ENCODE measurements around the gene IL1R1. TPM values are rescaled to one million over a fixed set of nuclear protein-coding genes. Genes with fewer than 3 reads are reported as not detected.

IL1R1 gene
- total and polyA plus RNA-seq, 10 of the 15 experiments (the other 5 are each of a cell fraction or from before 2014, with no cell fraction given) = 0.17 to 13.2 (median 0.53) TPM

DNA sequence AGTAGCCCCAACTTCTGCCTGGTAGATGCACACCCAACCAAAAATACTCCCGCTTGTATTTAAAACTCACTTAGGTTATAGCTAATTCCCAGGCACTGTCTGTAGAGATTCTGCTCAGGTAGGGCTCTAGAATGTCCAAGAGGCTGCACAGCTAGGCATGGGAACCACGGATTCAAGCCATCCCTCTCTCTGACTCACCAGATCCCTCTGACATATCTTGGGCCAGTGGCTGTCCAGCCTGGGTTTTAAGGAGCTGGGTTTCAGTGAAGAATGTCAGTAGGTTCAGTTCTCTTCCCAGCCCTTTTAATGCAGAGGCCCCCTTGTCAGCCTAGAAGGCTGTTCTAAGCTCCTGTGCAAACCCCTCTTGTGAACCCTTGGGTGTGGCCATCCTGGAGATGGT, 15.9 kb upstream of the IL1R1 start:
- no peak for DNase-seq (ENCODE audit: low read depth, low spot score)
- RAD21 ChIA-PET (ENCODE audit: unreplicated experiment) = interaction anchor here (0.7 to 2.1 kb wide), 5 partner anchors 9 to 315 kb away, joined by 3 to 10 read pairs (median 5); no protein-coding TSS in a partner anchor
- ATAC-seq = no peak
- no peak overlapping the region for H3K27ac ChIP-seq (ENCODE audit: control insufficient read depth, insufficient read depth)
- no peaks in the 10 kb centered on the region for H3K36me3 ChIP-seq (ENCODE audit: control insufficient read depth in 2 of 2, insufficient read depth in 2 of 2, low read length in 1 of 2)
- BruUV-seq (replicated peaks) = no TSS peak
- POLR2A ChIA-PET = interaction anchor here (1.3 to 1.4 kb wide), 2 partner anchors 10 to 13 kb away, joined by 3 read pairs; no protein-coding TSS in a partner anchor
- H3K9me3 ChIP-seq (replicated peaks; ENCODE audit: control insufficient read depth, insufficient read depth, low read length) = peaks cover 8% of the 10 kb centered on the region; the same call in 2 of the 3 replicates
- no peak for FAIRE-seq
- intact Hi-C loops (cut with micrococcal nuclease; ENCODE audit: unreplicated experiment) = no loop called here
- CTCF ChIA-PET = interaction anchor here (0.6 to 2.1 kb wide), 13 partner anchors 9 to 243 kb away, joined by 3 to 10 read pairs (median 4); no protein-coding TSS in a partner anchor
- no peak overlapping the region for H3K9ac ChIP-seq (ENCODE audit: control insufficient read depth, insufficient read depth, low read length)
- no peak overlapping the region for H3K4me2 ChIP-seq (ENCODE audit: control insufficient read depth, insufficient read depth)
- H3K4me3 ChIP-seq = no peak overlapping the region
- 47% methylated on average over 2 of the region's 2 CpGs for WGBS (ENCODE audit: insufficient coverage, insufficient replicate concordance, low lambda C conversion rate, missing lambda C conversion rate)
- H4K20me1 ChIP-seq (ENCODE audit: control insufficient read depth, insufficient read depth) = no peaks in the 10 kb centered on the region
- H3K27me3 ChIP-seq (replicated peaks in 1 of 2; ENCODE audit: control insufficient read depth in 2 of 2, insufficient read depth in 2 of 2, low read length in 1 of 2) = no peaks in the 10 kb centered on the region
- H2AFZ ChIP-seq (ENCODE audit: control insufficient read depth, low read depth, low read length) = no peak overlapping the region
- no peaks in the 10 kb centered on the region for H3K79me2 ChIP-seq (ENCODE audit: control insufficient read depth, insufficient read depth, low read length)
- SMC1A ChIA-PET (ENCODE audit: uncharacterized antibody, unreplicated experiment) = interaction anchor here (0.6 to 3.6 kb wide), 14 partner anchors 9 to 243 kb away, joined by 3 to 17 read pairs (median 5); no protein-coding TSS in a partner anchor
- H3K4me1 ChIP-seq (ENCODE audit: control insufficient read depth, insufficient read depth, low read length) = no peaks in the 10 kb centered on the region
- in situ Hi-C loops (cut with MboI) = no loop called here
- TF ChIP-seq SMAD5 (IDR thresholded peaks at IDR 0.05; ENCODE audit: low read depth) = no peak
- TF ChIP-seq, protein P1, sequence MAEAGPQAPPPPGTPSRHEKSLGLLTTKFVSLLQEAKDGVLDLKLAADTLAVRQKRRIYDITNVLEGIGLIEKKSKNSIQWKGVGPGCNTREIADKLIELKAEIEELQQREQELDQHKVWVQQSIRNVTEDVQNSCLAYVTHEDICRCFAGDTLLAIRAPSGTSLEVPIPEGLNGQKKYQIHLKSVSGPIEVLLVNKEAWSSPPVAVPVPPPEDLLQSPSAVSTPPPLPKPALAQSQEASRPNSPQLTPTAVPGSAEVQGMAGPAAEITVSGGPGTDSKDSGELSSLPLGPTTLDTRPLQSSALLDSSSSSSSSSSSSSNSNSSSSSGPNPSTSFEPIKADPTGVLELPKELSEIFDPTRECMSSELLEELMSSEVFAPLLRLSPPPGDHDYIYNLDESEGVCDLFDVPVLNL (IDR thresholded peaks at IDR 0.05; ENCODE audit: low read depth, low read length) = no peak
- TF ChIP-seq, protein P2, sequence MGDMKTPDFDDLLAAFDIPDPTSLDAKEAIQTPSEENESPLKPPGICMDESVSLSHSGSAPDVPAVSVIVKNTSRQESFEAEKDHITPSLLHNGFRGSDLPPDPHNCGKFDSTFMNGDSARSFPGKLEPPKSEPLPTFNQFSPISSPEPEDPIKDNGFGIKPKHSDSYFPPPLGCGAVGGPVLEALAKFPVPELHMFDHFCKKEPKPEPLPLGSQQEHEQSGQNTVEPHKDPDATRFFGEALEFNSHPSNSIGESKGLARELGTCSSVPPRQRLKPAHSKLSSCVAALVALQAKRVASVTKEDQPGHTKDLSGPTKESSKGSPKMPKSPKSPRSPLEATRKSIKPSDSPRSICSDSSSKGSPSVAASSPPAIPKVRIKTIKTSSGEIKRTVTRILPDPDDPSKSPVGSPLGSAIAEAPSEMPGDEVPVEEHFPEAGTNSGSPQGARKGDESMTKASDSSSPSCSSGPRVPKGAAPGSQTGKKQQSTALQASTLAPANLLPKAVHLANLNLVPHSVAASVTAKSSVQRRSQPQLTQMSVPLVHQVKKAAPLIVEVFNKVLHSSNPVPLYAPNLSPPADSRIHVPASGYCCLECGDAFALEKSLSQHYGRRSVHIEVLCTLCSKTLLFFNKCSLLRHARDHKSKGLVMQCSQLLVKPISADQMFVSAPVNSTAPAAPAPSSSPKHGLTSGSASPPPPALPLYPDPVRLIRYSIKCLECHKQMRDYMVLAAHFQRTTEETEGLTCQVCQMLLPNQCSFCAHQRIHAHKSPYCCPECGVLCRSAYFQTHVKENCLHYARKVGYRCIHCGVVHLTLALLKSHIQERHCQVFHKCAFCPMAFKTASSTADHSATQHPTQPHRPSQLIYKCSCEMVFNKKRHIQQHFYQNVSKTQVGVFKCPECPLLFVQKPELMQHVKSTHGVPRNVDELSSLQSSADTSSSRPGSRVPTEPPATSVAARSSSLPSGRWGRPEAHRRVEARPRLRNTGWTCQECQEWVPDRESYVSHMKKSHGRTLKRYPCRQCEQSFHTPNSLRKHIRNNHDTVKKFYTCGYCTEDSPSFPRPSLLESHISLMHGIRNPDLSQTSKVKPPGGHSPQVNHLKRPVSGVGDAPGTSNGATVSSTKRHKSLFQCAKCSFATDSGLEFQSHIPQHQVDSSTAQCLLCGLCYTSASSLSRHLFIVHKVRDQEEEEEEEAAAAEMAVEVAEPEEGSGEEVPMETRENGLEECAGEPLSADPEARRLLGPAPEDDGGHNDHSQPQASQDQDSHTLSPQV (IDR thresholded peaks at IDR 0.05) = no peak
- TF ChIP-seq ZZZ3 (IDR thresholded peaks at IDR 0.05; ENCODE audit: control insufficient read depth, insufficient read length, low read depth) = no peak
- TF ChIP-seq MTA2 (IDR thresholded peaks at IDR 0.05; ENCODE audit: low read depth) = no peak
- TF ChIP-seq, protein P3, sequence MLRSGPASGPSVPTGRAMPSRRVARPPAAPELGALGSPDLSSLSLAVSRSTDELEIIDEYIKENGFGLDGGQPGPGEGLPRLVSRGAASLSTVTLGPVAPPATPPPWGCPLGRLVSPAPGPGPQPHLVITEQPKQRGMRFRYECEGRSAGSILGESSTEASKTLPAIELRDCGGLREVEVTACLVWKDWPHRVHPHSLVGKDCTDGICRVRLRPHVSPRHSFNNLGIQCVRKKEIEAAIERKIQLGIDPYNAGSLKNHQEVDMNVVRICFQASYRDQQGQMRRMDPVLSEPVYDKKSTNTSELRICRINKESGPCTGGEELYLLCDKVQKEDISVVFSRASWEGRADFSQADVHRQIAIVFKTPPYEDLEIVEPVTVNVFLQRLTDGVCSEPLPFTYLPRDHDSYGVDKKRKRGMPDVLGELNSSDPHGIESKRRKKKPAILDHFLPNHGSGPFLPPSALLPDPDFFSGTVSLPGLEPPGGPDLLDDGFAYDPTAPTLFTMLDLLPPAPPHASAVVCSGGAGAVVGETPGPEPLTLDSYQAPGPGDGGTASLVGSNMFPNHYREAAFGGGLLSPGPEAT (IDR thresholded peaks at IDR 0.05; ENCODE audit: low read depth) = no peak
- TF ChIP-seq TCF7 (IDR thresholded peaks at IDR 0.05; ENCODE audit: borderline replicate concordance) = no peak
- no peak for TF ChIP-seq SUPT20H (IDR thresholded peaks at IDR 0.05; ENCODE audit: borderline replicate concordance, control insufficient read depth, low read depth, low read length)
- no peak for TF ChIP-seq FOS (IDR thresholded peaks at IDR 0.05; ENCODE audit: borderline replicate concordance, extremely low read depth, insufficient read length)
